Epithelial cell of prostate (primary cell): ENCODE results near the gene ANKS1B.
"Not testable (repeated sequence)": the region's sequence is repeated elsewhere in the genome, so short reads cannot be mapped to it uniquely, and the experiment has no call there.

Source experiments
- DNase-seq: peaks from one replicate; pipeline ENCODE4 v3.0.0-alpha.2; 2011; ENCODE audit warnings: low read depth, low spot score
- H3K27ac ChIP-seq: fragments of 450-650 bp; 2 replicates; pipeline ENCODE4 v1.5.1; 2017; ENCODE audit warnings: mild to moderate bottlenecking

ANKS1B gene

GRCh38 chr12:99054601-99055128 lies 930.1 kb downstream of the ANKS1B start:
- H3K27ac ChIP-seq = no peak overlapping the region
- no peak for DNase-seq

- DNase-seq = no peak
- H3K27ac ChIP-seq = no peak overlapping the region
Measured at GRCh38 chr12:99053616-99054362, 930.9 kb downstream of the ANKS1B start.

GRCh38 chr12:99049774-99050173 lies 935.0 kb downstream of the ANKS1B start:
- H3K27ac ChIP-seq = no peak overlapping the region

GRCh38 chr12:99045158-99045557 lies 939.6 kb downstream of the ANKS1B start:
- no peak for DNase-seq
- no peak overlapping the region for H3K27ac ChIP-seq

More at GRCh38 chr12:99049774-99050173, 935.0 kb downstream of the ANKS1B start:
- DNase-seq = no peak

- H3K27ac ChIP-seq = no peak overlapping the region
- peak; percentile 24 for DNase-seq
Measured at GRCh38 chr12:99043319-99043914, 941.3 kb downstream of the ANKS1B start.

- no peak overlapping the region for H3K27ac ChIP-seq
- no peak for DNase-seq
Measured at GRCh38 chr12:99042226-99042625, 942.5 kb downstream of the ANKS1B start.

GRCh38 chr12:99039367-99040120 lies 945.2 kb downstream of the ANKS1B start:
- no peak overlapping the region for H3K27ac ChIP-seq
- DNase-seq = no peak

GRCh38 chr12:99036566-99036965 lies 948.2 kb downstream of the ANKS1B start:
- H3K27ac ChIP-seq = no peak overlapping the region
- DNase-seq = no peak

GRCh38 chr12:99035803-99036202 lies 948.9 kb downstream of the ANKS1B start:
- no peak overlapping the region for H3K27ac ChIP-seq
- no peak for DNase-seq

- DNase-seq, H3K27ac ChIP-seq: not testable (repeated sequence)
Measured at GRCh38 chr12:99034201-99034600, 950.5 kb downstream of the ANKS1B start.

GRCh38 chr12:99029511-99030271 lies 955.0 kb downstream of the ANKS1B start:
- DNase-seq = no peak

GRCh38 chr12:99027461-99027860 lies 957.3 kb downstream of the ANKS1B start:
- peak; percentile 77 for DNase-seq
- no peak overlapping the region for H3K27ac ChIP-seq

More at GRCh38 chr12:99029511-99030271, 955.0 kb downstream of the ANKS1B start:
- no peak overlapping the region for H3K27ac ChIP-seq

GRCh38 chr12:99027055-99027393 lies 957.7 kb downstream of the ANKS1B start:
- no peak overlapping the region for H3K27ac ChIP-seq
- no peak for DNase-seq

- no peak for DNase-seq
- H3K27ac ChIP-seq = no peak overlapping the region
Measured at GRCh38 chr12:99026332-99027054, 958.2 kb downstream of the ANKS1B start.

- DNase-seq = no peak
Measured at GRCh38 chr12:99024870-99025269, 959.9 kb downstream of the ANKS1B start.

GRCh38 chr12:99024191-99024590 lies 960.5 kb downstream of the ANKS1B start:
- no peak for DNase-seq
- H3K27ac ChIP-seq = no peak overlapping the region

More at GRCh38 chr12:99024870-99025269, 959.9 kb downstream of the ANKS1B start:
- no peak overlapping the region for H3K27ac ChIP-seq

GRCh38 chr12:99020871-99021270 lies 963.9 kb downstream of the ANKS1B start:
- H3K27ac ChIP-seq = no peak overlapping the region
- no peak for DNase-seq

GRCh38 chr12:99019798-99020197 lies 964.9 kb downstream of the ANKS1B start:
- DNase-seq = no peak
- H3K27ac ChIP-seq = no peak overlapping the region

- DNase-seq = no peak
- H3K27ac ChIP-seq = no peak overlapping the region
Measured at GRCh38 chr12:99017971-99018370, 966.8 kb downstream of the ANKS1B start.
